Progenitor cell of endocrine pancreas (in vitro differentiated cells): ENCODE results near the gene FBXW2. TPM values are rescaled to one million over a fixed set of nuclear protein-coding genes. Genes with fewer than 3 reads are reported as not detected.

Experiments
- DNase-seq: peaks from one replicate; pipeline ENCODE4 v3.0.0; 2021; ENCODE audit warnings: low spot score; ENCODE audit not compliant: unreplicated experiment
- H3K27ac Mint-ChIP-seq: 2 replicates; pipeline ENCODE4 v1.8.0; 2021; ENCODE audit warnings: mild to moderate bottlenecking, moderate library complexity, mixed read lengths
- H3K27me3 Mint-ChIP-seq: 2 replicates; pipeline ENCODE4 v1.8.0; 2021; ENCODE audit warnings: mixed read lengths
- H3K36me3 Mint-ChIP-seq: 2 replicates; pipeline ENCODE4 v1.8.0; 2022; ENCODE audit warnings: mixed read lengths; ENCODE audit not compliant: insufficient read depth
- H3K4me1 Mint-ChIP-seq: 2 replicates; pipeline ENCODE4 v1.8.0; 2021; ENCODE audit warnings: low read depth, mixed read lengths
- H3K4me3 Mint-ChIP-seq: 2 replicates; pipeline ENCODE4 v1.8.0; 2021; ENCODE audit warnings: low read depth, mild to moderate bottlenecking, moderate library complexity, mixed read lengths
- H3K9me3 Mint-ChIP-seq: 2 replicates; pipeline ENCODE4 v1.8.0; 2021; ENCODE audit warnings: low read depth, mixed read lengths
- total RNA-seq: library from RNA; stranded (reverse); gene quantifications from 2 replicates; pipeline ENCODE4 v1.2.1, GENCODE V29; 2021
- TF ChIP-seq, protein P1 (sequence below): fragments of 200-600 bp; sonication (generic); IDR thresholded peaks from one replicate; pipeline ENCODE4 v1.5.0; 2021; ENCODE audit warnings: antibody characterized with exemption, mild to moderate bottlenecking; ENCODE audit not compliant: unreplicated experiment

FBXW2 gene
- total RNA-seq, 1 donor from 2014 or later, result 66.0 TPM

DNA sequence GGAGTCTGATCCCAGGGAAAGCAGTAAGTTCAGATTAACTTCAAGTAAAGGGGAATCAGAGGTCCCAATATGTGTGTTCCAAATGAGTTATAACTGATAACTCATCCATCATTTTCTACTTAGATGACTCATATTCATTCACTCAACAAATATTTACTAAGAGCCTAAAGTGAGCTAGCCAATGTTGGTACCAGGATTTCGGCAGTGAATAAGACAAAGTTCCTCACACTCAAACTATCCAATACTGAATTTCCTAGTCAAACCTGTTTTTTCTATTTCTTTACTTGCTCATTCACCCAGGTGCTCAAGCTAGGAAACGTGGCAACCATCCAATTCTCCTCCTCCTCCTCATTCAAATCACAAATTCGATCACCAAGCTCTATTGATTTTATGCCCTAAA lies 25.8 kb downstream of the FBXW2 start:
- TF ChIP-seq, protein P1, sequence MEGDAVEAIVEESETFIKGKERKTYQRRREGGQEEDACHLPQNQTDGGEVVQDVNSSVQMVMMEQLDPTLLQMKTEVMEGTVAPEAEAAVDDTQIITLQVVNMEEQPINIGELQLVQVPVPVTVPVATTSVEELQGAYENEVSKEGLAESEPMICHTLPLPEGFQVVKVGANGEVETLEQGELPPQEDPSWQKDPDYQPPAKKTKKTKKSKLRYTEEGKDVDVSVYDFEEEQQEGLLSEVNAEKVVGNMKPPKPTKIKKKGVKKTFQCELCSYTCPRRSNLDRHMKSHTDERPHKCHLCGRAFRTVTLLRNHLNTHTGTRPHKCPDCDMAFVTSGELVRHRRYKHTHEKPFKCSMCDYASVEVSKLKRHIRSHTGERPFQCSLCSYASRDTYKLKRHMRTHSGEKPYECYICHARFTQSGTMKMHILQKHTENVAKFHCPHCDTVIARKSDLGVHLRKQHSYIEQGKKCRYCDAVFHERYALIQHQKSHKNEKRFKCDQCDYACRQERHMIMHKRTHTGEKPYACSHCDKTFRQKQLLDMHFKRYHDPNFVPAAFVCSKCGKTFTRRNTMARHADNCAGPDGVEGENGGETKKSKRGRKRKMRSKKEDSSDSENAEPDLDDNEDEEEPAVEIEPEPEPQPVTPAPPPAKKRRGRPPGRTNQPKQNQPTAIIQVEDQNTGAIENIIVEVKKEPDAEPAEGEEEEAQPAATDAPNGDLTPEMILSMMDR, result no peak
- no peak for DNase-seq
- peaks cover 15% of the 10 kb centered on the region for H3K4me1 Mint-ChIP-seq
- H3K36me3 Mint-ChIP-seq, result peaks cover 11% of the 10 kb centered on the region
- H3K9me3 Mint-ChIP-seq, result no peaks in the 10 kb centered on the region
- H3K27ac Mint-ChIP-seq, result no peak overlapping the region
- H3K4me3 Mint-ChIP-seq, result no peak overlapping the region
- no peaks in the 10 kb centered on the region for H3K27me3 Mint-ChIP-seq

DNA sequence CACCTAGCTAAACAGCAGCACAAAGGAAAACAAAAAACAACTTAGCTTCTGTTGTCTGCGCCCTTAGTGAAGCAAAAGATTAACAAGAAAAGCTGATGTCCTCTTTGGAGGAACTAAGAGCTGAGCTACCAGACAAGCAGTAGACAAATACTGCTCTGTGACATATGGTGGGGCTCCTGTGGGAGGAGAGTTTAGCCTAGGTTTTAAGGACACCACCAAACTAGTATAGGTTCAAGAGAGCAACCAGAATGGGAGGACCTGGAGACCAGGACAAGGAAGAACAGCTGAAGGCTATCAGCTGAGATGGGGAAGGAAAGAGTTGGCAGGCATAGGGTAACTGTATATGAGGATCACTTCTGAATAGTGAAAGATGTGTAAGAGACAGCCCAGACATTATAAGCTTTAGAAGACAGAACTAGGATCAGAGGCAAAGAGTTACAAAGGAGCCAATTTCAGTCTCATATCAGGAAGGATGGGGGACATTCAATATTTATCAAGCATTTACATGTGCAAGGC lies 27.2 kb downstream of the FBXW2 start:
- peaks cover 11% of the 10 kb centered on the region for H3K36me3 Mint-ChIP-seq
- TF ChIP-seq, protein P1, result no peak

DNA sequence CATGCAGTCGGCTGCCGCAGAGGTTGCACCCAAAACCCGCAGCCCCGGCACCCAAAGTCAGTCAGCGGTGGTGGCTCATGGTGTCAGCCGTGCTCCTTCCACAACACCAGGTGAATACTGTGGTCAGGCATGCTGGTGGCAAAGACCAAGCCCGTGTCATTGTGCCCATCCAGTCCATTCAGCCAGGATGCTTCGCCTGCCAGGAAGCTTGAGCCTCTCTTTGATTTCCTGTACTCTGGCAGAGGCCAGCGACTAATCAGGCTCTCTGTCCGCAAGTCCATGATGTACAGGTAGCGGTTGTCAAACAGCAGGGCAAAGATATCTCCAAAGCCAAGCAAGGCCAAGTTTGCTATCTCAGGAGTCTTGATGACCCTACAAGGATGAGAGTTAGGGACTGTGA lies 28.7 kb downstream of the FBXW2 start:
- peak overlapping the region; percentile 73 for H3K27ac Mint-ChIP-seq

More for the DNA sequence above, 27.2 kb downstream of the FBXW2 start:
- H3K27ac Mint-ChIP-seq, result peak overlapping the region; percentile 5
- H3K4me3 Mint-ChIP-seq, result no peak overlapping the region
- H3K4me1 Mint-ChIP-seq, result peaks cover 15% of the 10 kb centered on the region
- H3K9me3 Mint-ChIP-seq, result no peaks in the 10 kb centered on the region
- no peaks in the 10 kb centered on the region for H3K27me3 Mint-ChIP-seq
- no peak for DNase-seq

DNA sequence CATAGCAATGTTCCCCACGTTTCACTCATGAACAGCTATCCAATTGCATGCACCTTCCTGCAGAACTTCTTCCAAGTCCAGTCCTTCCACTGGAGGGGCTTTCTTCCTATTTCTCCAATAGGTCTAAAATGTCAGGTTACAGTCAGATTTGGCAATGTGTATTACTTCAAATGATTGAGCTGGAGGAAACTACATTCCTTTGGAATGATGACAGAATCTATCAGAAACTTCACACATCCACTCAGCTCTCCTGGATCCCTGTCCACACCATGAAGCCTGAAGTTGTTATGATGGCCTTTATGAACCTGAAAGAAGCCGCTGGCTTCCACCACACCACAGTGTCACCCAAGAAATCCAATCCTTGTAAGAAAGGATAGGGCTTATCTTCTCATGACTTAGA lies 32.2 kb downstream of the FBXW2 start:
- peaks cover 5% of the 10 kb centered on the region for H3K36me3 Mint-ChIP-seq
- no peak overlapping the region for H3K27ac Mint-ChIP-seq
- no peaks in the 10 kb centered on the region for H3K27me3 Mint-ChIP-seq
- no peaks in the 10 kb centered on the region for H3K4me1 Mint-ChIP-seq
- no peaks in the 10 kb centered on the region for H3K9me3 Mint-ChIP-seq
- no peak for DNase-seq
- H3K4me3 Mint-ChIP-seq, result no peak overlapping the region
- TF ChIP-seq, protein P1, result no peak

More for the DNA sequence above, 28.7 kb downstream of the FBXW2 start:
- H3K4me3 Mint-ChIP-seq, result no peak overlapping the region
- H3K36me3 Mint-ChIP-seq, result peaks cover 10% of the 10 kb centered on the region
- H3K9me3 Mint-ChIP-seq, result no peaks in the 10 kb centered on the region
- no peak for DNase-seq
- H3K4me1 Mint-ChIP-seq, result peaks cover 15% of the 10 kb centered on the region
- no peaks in the 10 kb centered on the region for H3K27me3 Mint-ChIP-seq
- TF ChIP-seq, protein P1, result no peak

DNA sequence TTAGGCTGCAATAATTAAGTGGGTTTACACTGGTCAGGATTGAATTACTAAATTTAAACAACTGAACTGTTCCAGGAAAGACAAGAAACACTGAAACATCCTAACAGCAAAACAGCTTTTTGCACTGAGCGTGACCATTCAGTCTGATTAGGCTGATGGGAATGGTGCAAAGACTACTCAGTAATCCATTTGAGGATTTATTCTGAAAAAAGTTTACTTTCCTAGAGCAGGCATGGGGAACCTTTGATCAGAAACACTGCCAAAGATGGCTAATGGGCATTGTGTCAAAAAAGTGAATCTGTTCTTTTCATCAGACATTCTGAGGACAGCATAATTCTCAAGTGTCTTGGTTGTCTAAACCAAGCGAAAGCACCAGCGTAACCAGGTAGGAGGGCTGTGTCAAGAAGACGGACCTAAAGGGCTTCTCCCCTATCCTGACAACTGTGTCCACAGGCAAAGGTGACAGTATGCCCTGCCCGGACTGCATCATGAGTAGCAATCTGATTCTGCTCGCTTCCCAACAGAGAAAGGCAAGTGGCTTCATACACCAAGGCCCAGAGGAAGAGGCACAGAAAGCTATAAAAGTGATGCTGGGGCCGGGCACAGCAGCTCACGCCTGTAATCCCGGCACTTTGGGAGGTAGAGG lies 33.3 kb downstream of the FBXW2 start:
- DNase-seq, result no peak
- Mint-ChIP-seq H3K4me1 (no peaks in the 10 kb centered on the region), H3K36me3 (peaks cover 5% of the 10 kb centered on the region), H3K27me3 (no peaks in the 10 kb centered on the region), H3K9me3 (no peaks in the 10 kb centered on the region), H3K4me3 (no peak overlapping the region), H3K27ac (no peak overlapping the region)
- TF ChIP-seq, protein P1, result no peak
